SK-N-SH (cell line): ENCODE measurements around the gene MEX3D.

ENCODE experiments used
- JUND ChIP-seq: IDR thresholded peaks from 2 replicates; pipeline ENCODE4 v1.4.0; 2012
- POLR2AphosphoS5 ChIP-seq: IDR thresholded peaks from 2 replicates; pipeline ENCODE4 v1.6.1; 2012; ENCODE audit warnings: low read depth, low read length
- TF ChIP-seq, protein P1 (sequence below): fragments of 200-600 bp; sonication (generic); IDR thresholded peaks from 2 replicates; pipeline ENCODE4 v1.6.1; 2017; ENCODE audit warnings: antibody characterized with exemption, mild to moderate bottlenecking, moderate library complexity

DNA sequence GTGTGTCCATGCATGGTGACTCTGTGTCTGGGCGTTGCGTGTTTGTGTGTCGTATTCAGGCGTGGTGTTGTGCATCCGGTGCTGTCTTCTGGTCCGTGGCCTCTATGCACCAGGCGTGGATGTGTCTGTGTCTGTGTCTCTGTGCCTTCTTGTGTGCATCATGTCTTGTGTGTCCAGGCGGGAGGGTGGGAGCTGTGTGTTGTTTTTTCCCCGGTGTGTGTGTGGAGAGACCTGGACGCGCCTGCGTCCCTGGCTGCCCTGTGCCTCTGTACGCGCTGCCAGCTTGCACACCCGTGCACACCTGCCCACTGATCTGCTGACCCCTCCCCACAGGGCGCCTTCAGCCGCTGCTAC is 43.2 kb downstream of the MEX3D start:
- no peak for TF ChIP-seq JUND
- no peak for TF ChIP-seq POLR2AphosphoS5
- TF ChIP-seq, protein P1, sequence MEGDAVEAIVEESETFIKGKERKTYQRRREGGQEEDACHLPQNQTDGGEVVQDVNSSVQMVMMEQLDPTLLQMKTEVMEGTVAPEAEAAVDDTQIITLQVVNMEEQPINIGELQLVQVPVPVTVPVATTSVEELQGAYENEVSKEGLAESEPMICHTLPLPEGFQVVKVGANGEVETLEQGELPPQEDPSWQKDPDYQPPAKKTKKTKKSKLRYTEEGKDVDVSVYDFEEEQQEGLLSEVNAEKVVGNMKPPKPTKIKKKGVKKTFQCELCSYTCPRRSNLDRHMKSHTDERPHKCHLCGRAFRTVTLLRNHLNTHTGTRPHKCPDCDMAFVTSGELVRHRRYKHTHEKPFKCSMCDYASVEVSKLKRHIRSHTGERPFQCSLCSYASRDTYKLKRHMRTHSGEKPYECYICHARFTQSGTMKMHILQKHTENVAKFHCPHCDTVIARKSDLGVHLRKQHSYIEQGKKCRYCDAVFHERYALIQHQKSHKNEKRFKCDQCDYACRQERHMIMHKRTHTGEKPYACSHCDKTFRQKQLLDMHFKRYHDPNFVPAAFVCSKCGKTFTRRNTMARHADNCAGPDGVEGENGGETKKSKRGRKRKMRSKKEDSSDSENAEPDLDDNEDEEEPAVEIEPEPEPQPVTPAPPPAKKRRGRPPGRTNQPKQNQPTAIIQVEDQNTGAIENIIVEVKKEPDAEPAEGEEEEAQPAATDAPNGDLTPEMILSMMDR, result no peak
